ENCODE data around the gene NTS. TPM values are rescaled to one million over a fixed set of nuclear protein-coding genes. Genes with fewer than 3 reads are reported as not detected.

NTS gene
- polyA plus RNA-seq, 1 donor from 2014 or later = 60.1 TPM

- Histone ChIP-seq H3K4me2 (ENCODE audit: low read length) (no peak within 1 kb of the TSS), H3K9ac (ENCODE audit: low read length) (no peak within 1 kb of the TSS), H3K27me3 (ENCODE audit: insufficient read depth, low read depth, low read length) (no peaks in the 10 kb centered on the region), H3K27ac (ENCODE audit: low read length) (no peak within 1 kb of the TSS), H3K9me3 (ENCODE audit: low read length) (no peaks in the 10 kb centered on the region), H3K4me3 (ENCODE audit: low read length) (no peak within 1 kb of the TSS), H3K36me3 (ENCODE audit: insufficient read depth, low read length) (no peaks in the 10 kb centered on the region), H3K9me2 (ENCODE audit: insufficient read depth, low read length) (no peaks in the 10 kb centered on the region), H2AFZ (ENCODE audit: low read depth, low read length) (no peak within 1 kb of the TSS), H3K79me2 (replicated peaks; ENCODE audit: insufficient read depth, low read length) (no peaks in the 10 kb centered on the region), H4K20me1 (ENCODE audit: insufficient read depth) (no peaks in the 10 kb centered on the region), H3F3A (ENCODE audit: insufficient read depth, low read length, poor library complexity, severe bottlenecking) (no peaks in the 10 kb centered on the region)
- TF ChIP-seq EP300 (conservative IDR thresholded peaks at IDR 0.05; ENCODE audit: poor library complexity, severe bottlenecking) (no peak), REST (IDR thresholded peaks at IDR 0.05; ENCODE audit: borderline replicate concordance) (no peak), TAF1 (IDR thresholded peaks at IDR 0.05; ENCODE audit: low read depth) (no peak), MXI1 (conservative IDR thresholded peaks at IDR 0.05; ENCODE audit: poor library complexity, severe bottlenecking) (no peak), POLR2AphosphoS5 (IDR thresholded peaks at IDR 0.05) (no peak), SMC3 (conservative IDR thresholded peaks at IDR 0.05; ENCODE audit: poor library complexity) (no peak), CTCF (IDR thresholded peaks at IDR 0.05; ENCODE audit: poor library complexity, severe bottlenecking) (no peak), EZH2 (IDR thresholded peaks at IDR 0.05; ENCODE audit: borderline replicate concordance, insufficient read depth, low read length, poor library complexity, severe bottlenecking) (no peak), RAD21 (conservative IDR thresholded peaks at IDR 0.05) (no peak)
Observed at GRCh38 chr12:85836197-85837090, 37.7 kb upstream of the NTS start, which contains the start of gene RASSF9. Gene RASSF9, minus strand, starts transcription at chr12:85836409. Its CDS starts 208 bp downstream, at chr12:85836201.

- H3K79me2 ChIP-seq (replicated peaks; ENCODE audit: insufficient read depth, low read length) = no peaks in the 10 kb centered on the region
- H3K4me2 ChIP-seq (ENCODE audit: low read length) = no peak overlapping the region
- no peak overlapping the region for H3K27ac ChIP-seq (ENCODE audit: low read length)
- H3K36me3 ChIP-seq (ENCODE audit: insufficient read depth, low read length) = no peaks in the 10 kb centered on the region
- TF ChIP-seq EZH2 (IDR thresholded peaks at IDR 0.05; ENCODE audit: borderline replicate concordance, insufficient read depth, low read length, poor library complexity, severe bottlenecking) (no peak), POLR2AphosphoS5 (IDR thresholded peaks at IDR 0.05) (no peak), EP300 (conservative IDR thresholded peaks at IDR 0.05; ENCODE audit: poor library complexity, severe bottlenecking) (no peak), REST (IDR thresholded peaks at IDR 0.05; ENCODE audit: borderline replicate concordance) (no peak), CTCF (IDR thresholded peaks at IDR 0.05; ENCODE audit: poor library complexity, severe bottlenecking) (no peak), SMC3 (conservative IDR thresholded peaks at IDR 0.05; ENCODE audit: poor library complexity) (no peak), TAF1 (IDR thresholded peaks at IDR 0.05; ENCODE audit: low read depth) (no peak), MXI1 (conservative IDR thresholded peaks at IDR 0.05; ENCODE audit: poor library complexity, severe bottlenecking) (no peak)
- no peaks in the 10 kb centered on the region for H3K27me3 ChIP-seq (ENCODE audit: insufficient read depth, low read depth, low read length)
- no peak overlapping the region for H3K4me3 ChIP-seq (ENCODE audit: low read length)
- H4K20me1 ChIP-seq (ENCODE audit: insufficient read depth) = no peaks in the 10 kb centered on the region
- H3K9me2 ChIP-seq (ENCODE audit: insufficient read depth, low read length) = no peaks in the 10 kb centered on the region
- H2AFZ ChIP-seq (ENCODE audit: low read depth, low read length) = no peak overlapping the region
- no peaks in the 10 kb centered on the region for H3F3A ChIP-seq (ENCODE audit: insufficient read depth, low read length, poor library complexity, severe bottlenecking)
- no peaks in the 10 kb centered on the region for H3K9me3 ChIP-seq (ENCODE audit: low read length)
- H3K9ac ChIP-seq (ENCODE audit: low read length) = no peak overlapping the region
Observed at GRCh38 chr12:85843606-85844310, 30.3 kb upstream of the NTS start.

Measured in neural cell (in vitro differentiated cells).